Stimulated activated CD4-positive, alpha-beta T cell treated with anti-CD3 and anti-CD28 coated beads, Interleukin-1b, Interleukin-23, amount 100 ng/mL, for 1 hour (primary cell): ENCODE results near the gene ACADVL.
"Not testable (repeated sequence)": the region's sequence is repeated elsewhere in the genome, so short reads cannot be mapped to it uniquely, and the experiment has no call there.

Experiments
- DNase-seq, 2 donors: peaks; one replicate each; pipeline ENCODE4 v3.0.0-alpha.2; 2020; ENCODE audit warnings: low read depth in 2 of 2

ACADVL gene

GRCh38 chr17:7235693-7236665 is 16.2 kb downstream of the ACADVL start:
- DNase-seq = no peak

GRCh38 chr17:7236808-7237207 is 17.1 kb downstream of the ACADVL start:
- DNase-seq = no peak

- no peak for DNase-seq
Observed at GRCh38 chr17:7237266-7237760, 17.6 kb downstream of the ACADVL start.

- DNase-seq = peak; percentile 69 to 81
Observed at GRCh38 chr17:7237761-7238419, 18.2 kb downstream of the ACADVL start.

GRCh38 chr17:7238420-7239090 is 18.8 kb downstream of the ACADVL start:
- no peak for DNase-seq

GRCh38 chr17:7239091-7240027 is 19.6 kb downstream of the ACADVL start, which contains the start of gene PHF23:
PHF23 (minus strand) TSS chr17:7239457; CDS start chr17:7239279, 178 bp downstream.
- DNase-seq = peak; percentile 88 to 96

GRCh38 chr17:7240375-7240774 is 20.6 kb downstream of the ACADVL start:
- no peak for DNase-seq

GRCh38 chr17:7241090-7241733 is 21.5 kb downstream of the ACADVL start:
- no peak for DNase-seq

- DNase-seq = peak; percentile 84 to 96
Observed at GRCh38 chr17:7241783-7242716, 22.3 kb downstream of the ACADVL start, which contains the start of gene GABARAP. GABARAP (minus strand) TSS chr17:7242449; CDS start chr17:7242330, 119 bp downstream.

GRCh38 chr17:7242717-7243452 is 23.1 kb downstream of the ACADVL start:
- DNase-seq = peak; percentile 81 to 84

- no peak for DNase-seq
Observed at GRCh38 chr17:7243453-7243729, 23.7 kb downstream of the ACADVL start.

- DNase-seq = not testable (repeated sequence)
Observed at GRCh38 chr17:7243838-7244237, 24.1 kb downstream of the ACADVL start.

GRCh38 chr17:7246779-7247178 is 27.0 kb downstream of the ACADVL start:
- no peak for DNase-seq

GRCh38 chr17:7248796-7249195 is 29.1 kb downstream of the ACADVL start:
- no peak for DNase-seq

- no peak for DNase-seq
Observed at GRCh38 chr17:7249214-7249613, 29.5 kb downstream of the ACADVL start.

- DNase-seq = no peak
Observed at GRCh38 chr17:7249830-7250229, 30.1 kb downstream of the ACADVL start.

- no peak for DNase-seq
Observed at GRCh38 chr17:7250695-7251627, 31.2 kb downstream of the ACADVL start.
